H1 (cell line): Measurements from ENCODE around the gene KRTAP12-4. TPM values are rescaled to one million over a fixed set of nuclear protein-coding genes. Genes with fewer than 3 reads are reported as not detected.

Experiments
- GABPA ChIP-seq: IDR thresholded peaks from 2 replicates; pipeline ENCODE4 v1.6.1; 2011; ENCODE audit warnings: mild to moderate bottlenecking, low read length, moderate library complexity, borderline replicate concordance; ENCODE audit not compliant: insufficient read depth
- PHF8 ChIP-seq: fragments of 200-600 bp; sonication (generic); conservative IDR thresholded peaks from 2 replicates; pipeline ENCODE4 v1.7.1; 2012; ENCODE audit warnings: low read depth, mild to moderate bottlenecking, inconsistent platforms, low read length, moderate library complexity
- SAP30 ChIP-seq: fragments of 300-600 bp; sonication (generic); IDR thresholded peaks from 2 replicates; pipeline ENCODE4 v1.7.1; 2012; ENCODE audit warnings: low read length, moderate library complexity, mild to moderate bottlenecking, inconsistent platforms; ENCODE audit not compliant: insufficient read depth, insufficient replicate concordance
- polyA plus RNA-seq, 7 experiments: library from polyadenylated mRNA; depleted of rRNA in 3 of 7; stranded (reverse) in 5 of 7; unstranded in 2 of 7; fragments of >200 nt in 5 of 7; fragments of 200-250 nt in 2 of 7; gene quantifications; 1 replicate in 5 of 7; 2 replicates in 1 of 7; 4 replicates in 1 of 7; pipeline versions ENCODE4 v1.2.1 to v1.2.3, GENCODE V29; 2011 to 2013; ENCODE audit warnings: missing spikeins in 2 of 7, mixed read lengths in 2 of 7
- total RNA-seq: library from RNA; stranded (reverse); fragmentation: NEBNext Ultra II Directional; extraction: Animal tissue kit (Norgen Biotek cat#: 25700); gene quantifications from 2 replicates; pipeline ENCODE4 v1.2.1, GENCODE V29; 2021
- TF ChIP-seq, protein P1 (sequence below): fragments of 300-600 bp; sonication (generic); IDR thresholded peaks from 2 replicates; pipeline ENCODE4 v1.7.1; 2012; ENCODE audit warnings: low read length, moderate library complexity, mild to moderate bottlenecking, inconsistent platforms; ENCODE audit not compliant: insufficient replicate concordance
- TF ChIP-seq, protein P2 (sequence below), 3 experiments: IDR thresholded peaks; 1 replicate in 2 of 3; 2 replicates in 1 of 3; pipeline versions ENCODE4 v1.5.1 to v1.6.1; 2011; ENCODE audit warnings: low read length in 3 of 3, mild to moderate bottlenecking in 3 of 3, inconsistent platforms in 2 of 3, low read depth in 1 of 3, moderate library complexity in 1 of 3; ENCODE audit not compliant: insufficient read depth in 1 of 3; ENCODE audit errors: control extremely low read depth in 1 of 3
- TF ChIP-seq, protein P3 (sequence below): IDR thresholded peaks from 2 replicates; pipeline ENCODE4 v1.6.1; 2012; ENCODE audit warnings: inconsistent platforms
- TF ChIP-seq, protein P4 (sequence below): IDR thresholded peaks from 2 replicates; pipeline ENCODE4 v1.6.1; 2012; ENCODE audit warnings: inconsistent platforms

KRTAP12-4 gene
- total and polyA plus RNA-seq, 2 of the 8 experiments (the other 6 are each of a cell fraction or from before 2014, with no cell fraction given), result not detected

DNA sequence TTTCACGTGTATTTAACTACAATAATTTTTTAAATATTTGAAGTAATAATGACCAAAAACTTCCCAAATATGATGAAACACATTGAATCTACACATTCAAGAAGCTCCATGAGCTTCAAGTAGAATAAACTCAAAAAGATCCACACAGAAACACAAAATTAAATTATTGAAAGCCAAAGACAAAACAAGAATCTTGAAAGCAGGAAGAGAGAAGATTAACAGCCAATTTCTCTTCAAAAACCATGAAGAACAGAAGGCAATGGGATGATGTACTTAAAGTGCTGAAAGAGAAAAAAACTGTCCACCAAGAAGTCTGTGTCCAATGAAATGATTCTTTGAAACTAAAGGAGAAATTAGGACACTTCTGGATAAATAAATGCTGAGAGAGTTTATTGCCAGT lies 22.4 kb downstream of the KRTAP12-4 start (continued):
- TF ChIP-seq, protein P1, sequence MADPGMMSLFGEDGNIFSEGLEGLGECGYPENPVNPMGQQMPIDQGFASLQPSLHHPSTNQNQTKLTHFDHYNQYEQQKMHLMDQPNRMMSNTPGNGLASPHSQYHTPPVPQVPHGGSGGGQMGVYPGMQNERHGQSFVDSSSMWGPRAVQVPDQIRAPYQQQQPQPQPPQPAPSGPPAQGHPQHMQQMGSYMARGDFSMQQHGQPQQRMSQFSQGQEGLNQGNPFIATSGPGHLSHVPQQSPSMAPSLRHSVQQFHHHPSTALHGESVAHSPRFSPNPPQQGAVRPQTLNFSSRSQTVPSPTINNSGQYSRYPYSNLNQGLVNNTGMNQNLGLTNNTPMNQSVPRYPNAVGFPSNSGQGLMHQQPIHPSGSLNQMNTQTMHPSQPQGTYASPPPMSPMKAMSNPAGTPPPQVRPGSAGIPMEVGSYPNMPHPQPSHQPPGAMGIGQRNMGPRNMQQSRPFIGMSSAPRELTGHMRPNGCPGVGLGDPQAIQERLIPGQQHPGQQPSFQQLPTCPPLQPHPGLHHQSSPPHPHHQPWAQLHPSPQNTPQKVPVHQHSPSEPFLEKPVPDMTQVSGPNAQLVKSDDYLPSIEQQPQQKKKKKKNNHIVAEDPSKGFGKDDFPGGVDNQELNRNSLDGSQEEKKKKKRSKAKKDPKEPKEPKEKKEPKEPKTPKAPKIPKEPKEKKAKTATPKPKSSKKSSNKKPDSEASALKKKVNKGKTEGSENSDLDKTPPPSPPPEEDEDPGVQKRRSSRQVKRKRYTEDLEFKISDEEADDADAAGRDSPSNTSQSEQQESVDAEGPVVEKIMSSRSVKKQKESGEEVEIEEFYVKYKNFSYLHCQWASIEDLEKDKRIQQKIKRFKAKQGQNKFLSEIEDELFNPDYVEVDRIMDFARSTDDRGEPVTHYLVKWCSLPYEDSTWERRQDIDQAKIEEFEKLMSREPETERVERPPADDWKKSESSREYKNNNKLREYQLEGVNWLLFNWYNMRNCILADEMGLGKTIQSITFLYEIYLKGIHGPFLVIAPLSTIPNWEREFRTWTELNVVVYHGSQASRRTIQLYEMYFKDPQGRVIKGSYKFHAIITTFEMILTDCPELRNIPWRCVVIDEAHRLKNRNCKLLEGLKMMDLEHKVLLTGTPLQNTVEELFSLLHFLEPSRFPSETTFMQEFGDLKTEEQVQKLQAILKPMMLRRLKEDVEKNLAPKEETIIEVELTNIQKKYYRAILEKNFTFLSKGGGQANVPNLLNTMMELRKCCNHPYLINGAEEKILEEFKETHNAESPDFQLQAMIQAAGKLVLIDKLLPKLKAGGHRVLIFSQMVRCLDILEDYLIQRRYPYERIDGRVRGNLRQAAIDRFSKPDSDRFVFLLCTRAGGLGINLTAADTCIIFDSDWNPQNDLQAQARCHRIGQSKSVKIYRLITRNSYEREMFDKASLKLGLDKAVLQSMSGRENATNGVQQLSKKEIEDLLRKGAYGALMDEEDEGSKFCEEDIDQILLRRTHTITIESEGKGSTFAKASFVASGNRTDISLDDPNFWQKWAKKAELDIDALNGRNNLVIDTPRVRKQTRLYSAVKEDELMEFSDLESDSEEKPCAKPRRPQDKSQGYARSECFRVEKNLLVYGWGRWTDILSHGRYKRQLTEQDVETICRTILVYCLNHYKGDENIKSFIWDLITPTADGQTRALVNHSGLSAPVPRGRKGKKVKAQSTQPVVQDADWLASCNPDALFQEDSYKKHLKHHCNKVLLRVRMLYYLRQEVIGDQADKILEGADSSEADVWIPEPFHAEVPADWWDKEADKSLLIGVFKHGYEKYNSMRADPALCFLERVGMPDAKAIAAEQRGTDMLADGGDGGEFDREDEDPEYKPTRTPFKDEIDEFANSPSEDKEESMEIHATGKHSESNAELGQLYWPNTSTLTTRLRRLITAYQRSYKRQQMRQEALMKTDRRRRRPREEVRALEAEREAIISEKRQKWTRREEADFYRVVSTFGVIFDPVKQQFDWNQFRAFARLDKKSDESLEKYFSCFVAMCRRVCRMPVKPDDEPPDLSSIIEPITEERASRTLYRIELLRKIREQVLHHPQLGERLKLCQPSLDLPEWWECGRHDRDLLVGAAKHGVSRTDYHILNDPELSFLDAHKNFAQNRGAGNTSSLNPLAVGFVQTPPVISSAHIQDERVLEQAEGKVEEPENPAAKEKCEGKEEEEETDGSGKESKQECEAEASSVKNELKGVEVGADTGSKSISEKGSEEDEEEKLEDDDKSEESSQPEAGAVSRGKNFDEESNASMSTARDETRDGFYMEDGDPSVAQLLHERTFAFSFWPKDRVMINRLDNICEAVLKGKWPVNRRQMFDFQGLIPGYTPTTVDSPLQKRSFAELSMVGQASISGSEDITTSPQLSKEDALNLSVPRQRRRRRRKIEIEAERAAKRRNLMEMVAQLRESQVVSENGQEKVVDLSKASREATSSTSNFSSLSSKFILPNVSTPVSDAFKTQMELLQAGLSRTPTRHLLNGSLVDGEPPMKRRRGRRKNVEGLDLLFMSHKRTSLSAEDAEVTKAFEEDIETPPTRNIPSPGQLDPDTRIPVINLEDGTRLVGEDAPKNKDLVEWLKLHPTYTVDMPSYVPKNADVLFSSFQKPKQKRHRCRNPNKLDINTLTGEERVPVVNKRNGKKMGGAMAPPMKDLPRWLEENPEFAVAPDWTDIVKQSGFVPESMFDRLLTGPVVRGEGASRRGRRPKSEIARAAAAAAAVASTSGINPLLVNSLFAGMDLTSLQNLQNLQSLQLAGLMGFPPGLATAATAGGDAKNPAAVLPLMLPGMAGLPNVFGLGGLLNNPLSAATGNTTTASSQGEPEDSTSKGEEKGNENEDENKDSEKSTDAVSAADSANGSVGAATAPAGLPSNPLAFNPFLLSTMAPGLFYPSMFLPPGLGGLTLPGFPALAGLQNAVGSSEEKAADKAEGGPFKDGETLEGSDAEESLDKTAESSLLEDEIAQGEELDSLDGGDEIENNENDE, result no peak
- TF ChIP-seq PHF8, result no peak
- TF ChIP-seq, protein P2, sequence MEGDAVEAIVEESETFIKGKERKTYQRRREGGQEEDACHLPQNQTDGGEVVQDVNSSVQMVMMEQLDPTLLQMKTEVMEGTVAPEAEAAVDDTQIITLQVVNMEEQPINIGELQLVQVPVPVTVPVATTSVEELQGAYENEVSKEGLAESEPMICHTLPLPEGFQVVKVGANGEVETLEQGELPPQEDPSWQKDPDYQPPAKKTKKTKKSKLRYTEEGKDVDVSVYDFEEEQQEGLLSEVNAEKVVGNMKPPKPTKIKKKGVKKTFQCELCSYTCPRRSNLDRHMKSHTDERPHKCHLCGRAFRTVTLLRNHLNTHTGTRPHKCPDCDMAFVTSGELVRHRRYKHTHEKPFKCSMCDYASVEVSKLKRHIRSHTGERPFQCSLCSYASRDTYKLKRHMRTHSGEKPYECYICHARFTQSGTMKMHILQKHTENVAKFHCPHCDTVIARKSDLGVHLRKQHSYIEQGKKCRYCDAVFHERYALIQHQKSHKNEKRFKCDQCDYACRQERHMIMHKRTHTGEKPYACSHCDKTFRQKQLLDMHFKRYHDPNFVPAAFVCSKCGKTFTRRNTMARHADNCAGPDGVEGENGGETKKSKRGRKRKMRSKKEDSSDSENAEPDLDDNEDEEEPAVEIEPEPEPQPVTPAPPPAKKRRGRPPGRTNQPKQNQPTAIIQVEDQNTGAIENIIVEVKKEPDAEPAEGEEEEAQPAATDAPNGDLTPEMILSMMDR (IDR thresholded peaks at IDR 0.05; ENCODE audit: control extremely low read depth in 1 of 3, insufficient read depth in 1 of 3, low read depth in 1 of 3, low read length in 3 of 3), result no peak
- no peak for TF ChIP-seq GABPA
- TF ChIP-seq, protein P3, sequence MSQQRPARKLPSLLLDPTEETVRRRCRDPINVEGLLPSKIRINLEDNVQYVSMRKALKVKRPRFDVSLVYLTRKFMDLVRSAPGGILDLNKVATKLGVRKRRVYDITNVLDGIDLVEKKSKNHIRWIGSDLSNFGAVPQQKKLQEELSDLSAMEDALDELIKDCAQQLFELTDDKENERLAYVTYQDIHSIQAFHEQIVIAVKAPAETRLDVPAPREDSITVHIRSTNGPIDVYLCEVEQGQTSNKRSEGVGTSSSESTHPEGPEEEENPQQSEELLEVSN, result no peak
- no peak for TF ChIP-seq SAP30
- TF ChIP-seq, protein P4, sequence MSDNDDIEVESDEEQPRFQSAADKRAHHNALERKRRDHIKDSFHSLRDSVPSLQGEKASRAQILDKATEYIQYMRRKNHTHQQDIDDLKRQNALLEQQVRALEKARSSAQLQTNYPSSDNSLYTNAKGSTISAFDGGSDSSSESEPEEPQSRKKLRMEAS, result no peak
